HL-60/S4 treated with retinoic acid at 250 ng/mL for 4 days and 3 days (cell line): ENCODE data around the gene MEX3A.

Experiments
- in situ Hi-C: fragments of 300-500 bp; cut with MboI; formaldehyde crosslinking; loops from 2 replicates; pipeline ENCODE4 v1.7.0; 2022; ENCODE audit warnings: low sequenced_read_pairs

MEX3A gene

GRCh38 chr1:156104065-156104810 is 22.0 kb upstream of the MEX3A start:
- in situ Hi-C loops: no loop called here

- in situ Hi-C loops: no loop called here
Measured at GRCh38 chr1:156103521-156103947, 21.3 kb upstream of the MEX3A start.

- in situ Hi-C loops: no loop called here
Measured at GRCh38 chr1:156102633-156103511, 20.6 kb upstream of the MEX3A start.

GRCh38 chr1:156101880-156102279 is 19.6 kb upstream of the MEX3A start:
- in situ Hi-C loops: no loop called here

GRCh38 chr1:156100205-156100995 is 18.1 kb upstream of the MEX3A start:
- in situ Hi-C loops: no loop called here

- in situ Hi-C loops: no loop called here
Measured at GRCh38 chr1:156099282-156099681, 17.0 kb upstream of the MEX3A start.

- in situ Hi-C loops: no loop called here
Measured at GRCh38 chr1:156098784-156099183, 16.5 kb upstream of the MEX3A start.

- in situ Hi-C loops: no loop called here
Measured at GRCh38 chr1:156097499-156098178, 15.4 kb upstream of the MEX3A start.

GRCh38 chr1:156096640-156097391 is 14.6 kb upstream of the MEX3A start:
- in situ Hi-C loops: no loop called here

- in situ Hi-C loops: no loop called here
Measured at GRCh38 chr1:156095906-156096508, 13.7 kb upstream of the MEX3A start.

- in situ Hi-C loops: loop anchor here (5.0 kb wide), 1 partner anchor 41 kb away; no protein-coding TSS in a partner anchor
Measured at GRCh38 chr1:156091610-156092009, 9.3 kb upstream of the MEX3A start.

- in situ Hi-C loops: loop anchor here (5.0 kb wide), 1 partner anchor 41 kb away; no protein-coding TSS in a partner anchor
Measured at GRCh38 chr1:156090840-156091188, 8.5 kb upstream of the MEX3A start.

- in situ Hi-C loops: loop anchor here (5.0 kb wide), 1 partner anchor 42 kb away; no protein-coding TSS in a partner anchor
Measured at GRCh38 chr1:156090138-156090839, 8.0 kb upstream of the MEX3A start.

- in situ Hi-C loops: loop anchor here (5.0 kb wide), 1 partner anchor 43 kb away; no protein-coding TSS in a partner anchor
Measured at GRCh38 chr1:156089704-156090103, 7.4 kb upstream of the MEX3A start.

GRCh38 chr1:156086256-156086662 is 4.0 kb upstream of the MEX3A start:
- in situ Hi-C loops: no loop called here

GRCh38 chr1:156083800-156084790 is 1.8 kb upstream of the MEX3A start:
- in situ Hi-C loops: no loop called here

GRCh38 chr1:156081917-156082308 is 352 bp downstream of the MEX3A start:
- in situ Hi-C loops: no loop called here
